HTERT RPE-1 (cell line): ENCODE results near the gene RPP14.
"Not testable (repeated sequence)": the region's sequence is repeated elsewhere in the genome, so short reads cannot be mapped to it uniquely, and the experiment has no call there.

ENCODE experiments used
- in situ Hi-C: fragments of 300-500 bp; cut with MboI; formaldehyde crosslinking; loops from 4 replicates; pipeline ENCODE4 v1.14.3; 2020; ENCODE audit warnings: low sequenced_read_pairs

The RPP14 gene

GRCh38 chr3:58290446-58290845, 15.6 kb upstream of the RPP14 start:
- in situ Hi-C loops: not testable (repeated sequence)

GRCh38 chr3:58291671-58292338, 14.2 kb upstream of the RPP14 start:
- in situ Hi-C loops: no loop called here

GRCh38 chr3:58292866-58293265, 13.2 kb upstream of the RPP14 start:
- in situ Hi-C loops: no loop called here

- in situ Hi-C loops: no loop called here
Measured at GRCh38 chr3:58293516-58293915, 12.5 kb upstream of the RPP14 start.

- in situ Hi-C loops: no loop called here
Measured at GRCh38 chr3:58296269-58296668, 9.8 kb upstream of the RPP14 start.

GRCh38 chr3:58296843-58297242, 9.2 kb upstream of the RPP14 start:
- in situ Hi-C loops: no loop called here

- in situ Hi-C loops: no loop called here
Measured at GRCh38 chr3:58298190-58298589, 7.9 kb upstream of the RPP14 start.

- in situ Hi-C loops: no loop called here
Measured at GRCh38 chr3:58299075-58299474, 7.0 kb upstream of the RPP14 start.

- in situ Hi-C loops: no loop called here
Measured at GRCh38 chr3:58299839-58300516, 6.1 kb upstream of the RPP14 start.

- in situ Hi-C loops: no loop called here
Measured at GRCh38 chr3:58307639-58308215, 1.7 kb downstream of the RPP14 start.

GRCh38 chr3:58308728-58309127, 2.7 kb downstream of the RPP14 start:
- in situ Hi-C loops: no loop called here

- in situ Hi-C loops: no loop called here
Measured at GRCh38 chr3:58317811-58318210, 11.8 kb downstream of the RPP14 start.

GRCh38 chr3:58321791-58322190, 15.7 kb downstream of the RPP14 start:
- in situ Hi-C loops: no loop called here

- in situ Hi-C loops: no loop called here
Measured at GRCh38 chr3:58322793-58323192, 16.7 kb downstream of the RPP14 start.

GRCh38 chr3:58323529-58324390, 17.7 kb downstream of the RPP14 start:
- in situ Hi-C loops: no loop called here

GRCh38 chr3:58324391-58325390, 18.6 kb downstream of the RPP14 start:
- in situ Hi-C loops: no loop called here

- in situ Hi-C loops: no loop called here
Measured at GRCh38 chr3:58325525-58325992, 19.5 kb downstream of the RPP14 start.

- in situ Hi-C loops: no loop called here
Measured at GRCh38 chr3:58326267-58326900, 20.3 kb downstream of the RPP14 start.

- in situ Hi-C loops: no loop called here
Measured at GRCh38 chr3:58329150-58329921, 23.3 kb downstream of the RPP14 start.
